ENCODE results near the gene ENTR1.

ENTR1 gene

DNA sequence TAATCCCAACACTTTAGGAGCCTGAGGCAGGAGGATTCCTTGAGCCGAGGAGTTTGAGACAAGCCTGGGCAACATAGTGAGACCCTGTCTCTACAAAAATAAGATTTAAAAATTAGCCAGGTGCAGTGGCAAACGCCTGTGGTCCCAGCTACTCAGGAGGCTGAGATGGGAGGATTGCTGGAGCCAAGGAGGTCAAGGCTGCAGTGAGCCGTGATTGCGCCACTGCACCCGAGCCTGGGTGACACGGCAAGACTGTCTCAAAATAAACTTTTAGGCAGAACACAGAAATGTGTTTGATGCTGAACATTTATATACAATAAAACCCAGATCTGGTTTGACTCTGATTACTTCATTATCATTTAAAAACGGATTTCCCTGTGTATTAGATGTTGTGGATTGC lies 4.9 kb downstream of the ENTR1 start:
- H3K4me3 ChIP-seq (ENCODE audit: low read length): no peak overlapping the region
- TF ChIP-seq, protein P1, sequence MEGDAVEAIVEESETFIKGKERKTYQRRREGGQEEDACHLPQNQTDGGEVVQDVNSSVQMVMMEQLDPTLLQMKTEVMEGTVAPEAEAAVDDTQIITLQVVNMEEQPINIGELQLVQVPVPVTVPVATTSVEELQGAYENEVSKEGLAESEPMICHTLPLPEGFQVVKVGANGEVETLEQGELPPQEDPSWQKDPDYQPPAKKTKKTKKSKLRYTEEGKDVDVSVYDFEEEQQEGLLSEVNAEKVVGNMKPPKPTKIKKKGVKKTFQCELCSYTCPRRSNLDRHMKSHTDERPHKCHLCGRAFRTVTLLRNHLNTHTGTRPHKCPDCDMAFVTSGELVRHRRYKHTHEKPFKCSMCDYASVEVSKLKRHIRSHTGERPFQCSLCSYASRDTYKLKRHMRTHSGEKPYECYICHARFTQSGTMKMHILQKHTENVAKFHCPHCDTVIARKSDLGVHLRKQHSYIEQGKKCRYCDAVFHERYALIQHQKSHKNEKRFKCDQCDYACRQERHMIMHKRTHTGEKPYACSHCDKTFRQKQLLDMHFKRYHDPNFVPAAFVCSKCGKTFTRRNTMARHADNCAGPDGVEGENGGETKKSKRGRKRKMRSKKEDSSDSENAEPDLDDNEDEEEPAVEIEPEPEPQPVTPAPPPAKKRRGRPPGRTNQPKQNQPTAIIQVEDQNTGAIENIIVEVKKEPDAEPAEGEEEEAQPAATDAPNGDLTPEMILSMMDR (conservative IDR thresholded peaks at IDR 0.05; ENCODE audit: low read length): no peak
- DNase-seq (ENCODE audit: low read depth): no peak

DNA sequence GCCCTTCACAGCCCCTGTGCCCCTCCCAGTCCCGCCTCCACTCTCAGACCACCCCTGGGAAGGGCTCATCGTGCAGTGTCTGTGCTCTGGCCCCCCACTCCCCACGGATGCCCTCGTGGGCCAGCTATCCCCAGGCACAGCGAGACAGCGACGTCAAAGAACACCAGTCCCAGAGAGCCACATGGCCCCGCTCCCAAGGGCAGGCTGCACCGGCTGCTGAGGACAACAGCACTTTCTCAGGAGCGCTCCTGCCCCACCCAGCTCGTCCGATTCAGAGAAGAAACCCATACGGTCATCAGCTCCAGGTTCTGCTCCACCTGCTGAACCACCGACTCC lies 5.6 kb downstream of the ENTR1 start:
- DNase-seq (ENCODE audit: low read depth): no peak
- no peak overlapping the region for H3K4me3 ChIP-seq (ENCODE audit: low read length)
- TF ChIP-seq, protein P1 (conservative IDR thresholded peaks at IDR 0.05; ENCODE audit: low read length): no peak

DNA sequence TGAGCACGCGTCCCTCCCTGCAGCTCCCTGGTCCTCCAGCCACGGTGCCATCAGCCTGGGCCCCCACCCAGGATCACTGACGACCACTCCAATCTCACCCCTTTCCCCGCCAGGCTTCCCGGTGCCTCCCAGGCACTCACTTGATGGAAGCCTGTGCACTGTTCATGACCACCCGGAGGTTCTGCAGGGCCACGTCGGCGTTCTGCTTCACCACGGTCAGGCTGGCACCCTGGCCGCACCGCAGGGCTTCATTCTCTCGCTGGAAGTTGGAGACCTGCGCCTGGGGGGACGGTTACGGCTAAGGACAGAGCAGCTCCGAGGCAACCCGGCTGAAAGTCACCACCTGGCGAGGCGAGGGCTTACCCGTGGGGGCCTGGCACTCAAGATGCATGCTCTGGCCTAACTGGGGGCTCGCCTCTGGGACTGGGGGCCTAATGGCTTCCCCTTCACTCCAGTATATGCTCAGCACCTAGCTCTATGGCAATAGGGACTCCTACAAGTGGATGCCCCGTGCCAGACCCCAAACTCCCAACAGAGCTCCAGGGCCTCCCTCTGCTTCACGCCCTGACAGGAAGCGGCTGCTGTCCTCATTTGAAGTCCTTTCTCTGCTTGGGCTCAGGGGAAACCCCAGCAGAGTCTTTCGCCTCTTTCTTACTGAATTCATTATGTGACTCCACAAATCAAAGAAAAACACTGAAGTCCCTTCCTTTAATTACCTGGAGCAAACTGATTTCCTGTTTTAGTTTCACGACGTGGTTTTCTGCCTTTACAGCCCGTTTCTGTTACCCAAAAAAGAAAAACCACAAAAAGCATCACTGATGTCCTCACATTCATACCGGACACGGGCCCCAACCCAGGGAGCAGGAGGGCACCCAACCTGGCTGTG lies 6.3 kb downstream of the ENTR1 start:
- no peak overlapping the region for H3K4me3 ChIP-seq (ENCODE audit: low read length)
- TF ChIP-seq, protein P1 (conservative IDR thresholded peaks at IDR 0.05; ENCODE audit: low read length): no peak
- DNase-seq (ENCODE audit: low read depth): no peak

DNA sequence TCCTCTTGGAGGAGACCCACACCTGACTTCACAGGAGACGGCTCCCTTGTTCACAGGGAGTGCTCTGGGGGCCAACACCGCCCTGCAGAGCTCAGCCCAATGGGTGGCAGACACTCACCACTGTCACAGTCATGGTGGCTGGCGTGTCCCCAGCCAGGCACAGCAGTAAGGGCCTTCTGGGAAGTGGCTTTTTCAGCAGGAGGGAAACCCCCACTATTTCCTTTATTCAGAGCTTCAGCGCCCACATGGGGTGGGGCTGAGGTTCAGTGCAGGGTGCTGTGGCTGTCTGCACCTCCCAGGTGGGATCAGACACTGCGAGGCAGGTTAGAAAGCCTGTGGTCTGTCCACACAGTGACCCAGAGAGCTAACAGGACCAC lies 6.9 kb downstream of the ENTR1 start:
- no peak overlapping the region for H3K4me3 ChIP-seq (ENCODE audit: low read length)
- no peak for DNase-seq (ENCODE audit: low read depth)
- TF ChIP-seq, protein P1 (conservative IDR thresholded peaks at IDR 0.05; ENCODE audit: low read length): no peak

DNA sequence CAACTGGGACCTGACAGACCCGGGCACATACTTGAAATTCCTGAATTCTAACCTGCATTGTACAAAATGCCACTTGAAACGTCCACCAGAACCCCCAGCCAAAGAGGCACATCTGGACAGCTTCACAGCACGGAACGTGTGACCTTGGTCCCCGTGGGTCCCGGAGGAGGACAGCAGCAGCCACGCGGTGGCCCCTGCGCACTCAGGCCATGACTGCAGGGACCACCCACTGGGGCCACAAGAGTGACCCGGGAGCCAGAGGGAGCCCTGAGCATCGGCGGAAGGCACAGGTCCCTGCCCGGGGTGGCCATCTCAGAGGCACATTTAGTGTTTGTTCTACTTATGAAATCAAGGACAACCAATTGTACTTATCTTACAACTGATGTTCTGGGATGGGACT lies 8.3 kb downstream of the ENTR1 start:
- no peak for DNase-seq (ENCODE audit: low read depth)
- TF ChIP-seq, protein P1 (conservative IDR thresholded peaks at IDR 0.05; ENCODE audit: low read length): no peak
- H3K4me3 ChIP-seq (ENCODE audit: low read length): no peak overlapping the region

DNA sequence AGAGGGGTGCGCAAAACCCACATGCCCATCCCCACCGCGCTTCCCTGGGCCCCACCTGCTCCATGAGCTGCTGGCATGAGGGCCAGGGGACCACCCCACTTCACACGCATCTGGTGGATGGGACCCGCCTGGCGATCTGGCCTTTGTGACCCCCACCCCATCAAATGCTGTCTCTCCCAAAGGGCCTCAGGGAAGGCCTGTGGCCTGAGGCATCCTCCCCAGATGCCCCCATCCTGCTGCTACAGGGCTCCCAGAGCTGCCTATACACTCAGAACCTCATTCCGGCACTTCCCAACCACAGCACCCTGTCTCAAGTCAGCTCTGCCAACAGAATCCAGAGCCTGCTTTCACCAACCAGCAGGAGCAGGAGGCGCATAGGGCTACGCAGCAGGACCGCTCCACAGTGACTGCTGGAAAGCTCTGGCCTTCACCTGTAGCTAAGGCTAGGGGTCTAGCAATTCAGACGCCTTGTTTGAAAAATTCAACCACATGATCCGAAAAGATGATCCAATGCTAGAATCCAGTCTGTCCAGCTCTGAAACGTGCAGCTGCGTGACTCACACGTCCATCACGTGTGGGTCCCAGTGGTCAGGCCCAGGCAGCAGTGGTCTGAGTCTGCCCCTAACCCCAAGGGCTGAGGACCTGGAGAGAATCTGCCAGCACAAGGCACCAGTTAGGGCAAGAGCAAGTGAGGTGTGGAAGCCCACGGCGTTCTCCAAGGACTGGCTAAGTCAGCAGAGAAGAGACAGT lies 9.1 kb downstream of the ENTR1 start:
- DNase-seq (ENCODE audit: low read depth): no peak
- TF ChIP-seq, protein P1 (conservative IDR thresholded peaks at IDR 0.05; ENCODE audit: low read length): no peak

More for the DNA sequence above, 9.1 kb downstream of the ENTR1 start:
- H3K4me3 ChIP-seq (ENCODE audit: low read length): no peak overlapping the region

Measured in AG10803 (cell line).